Measurements from ENCODE around the gene VPS8.

DNA sequence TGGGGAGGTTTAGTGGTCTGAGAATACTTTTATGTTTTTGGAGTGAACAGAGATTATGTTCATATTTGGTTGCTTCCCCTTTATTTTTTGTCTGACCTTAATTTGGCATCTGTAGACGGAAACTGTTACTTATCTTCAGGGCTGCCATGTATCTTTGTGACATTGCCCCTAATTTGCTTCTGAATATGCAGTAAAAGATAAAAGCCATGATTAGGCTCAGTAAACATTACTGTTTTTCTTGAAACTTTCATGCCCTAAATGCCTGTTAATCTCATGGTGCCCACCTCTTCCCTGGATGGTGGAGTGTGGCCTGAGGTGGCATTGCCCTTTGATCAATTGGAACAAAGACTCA lies 234.2 kb downstream of the VPS8 start:
- TF ChIP-seq ZMIZ1 (IDR thresholded peaks at IDR 0.05; ENCODE audit: low read depth in 2 of 2, low read length in 2 of 2) = no peak
- TF ChIP-seq POLR2AphosphoS5 (IDR thresholded peaks at IDR 0.05; ENCODE audit: control insufficient read depth, insufficient read depth, low read depth, low read length) = no peak
- no peak for TF ChIP-seq RFX7 (CRISPR knock-in tag; IDR thresholded peaks at IDR 0.05)
- no peak for TF ChIP-seq PATZ1 (CRISPR knock-in tag; IDR thresholded peaks at IDR 0.05; ENCODE audit: borderline replicate concordance)
- TF ChIP-seq ESRRA (IDR thresholded peaks at IDR 0.05; ENCODE audit: borderline replicate concordance, low read depth) = no peak
- no peak for TF ChIP-seq SETDB1 (IDR thresholded peaks at IDR 0.05; ENCODE audit: low read length)
- TF ChIP-seq CEBPB (tag; IDR thresholded peaks at IDR 0.05) = no peak
- TF ChIP-seq, protein P1, sequence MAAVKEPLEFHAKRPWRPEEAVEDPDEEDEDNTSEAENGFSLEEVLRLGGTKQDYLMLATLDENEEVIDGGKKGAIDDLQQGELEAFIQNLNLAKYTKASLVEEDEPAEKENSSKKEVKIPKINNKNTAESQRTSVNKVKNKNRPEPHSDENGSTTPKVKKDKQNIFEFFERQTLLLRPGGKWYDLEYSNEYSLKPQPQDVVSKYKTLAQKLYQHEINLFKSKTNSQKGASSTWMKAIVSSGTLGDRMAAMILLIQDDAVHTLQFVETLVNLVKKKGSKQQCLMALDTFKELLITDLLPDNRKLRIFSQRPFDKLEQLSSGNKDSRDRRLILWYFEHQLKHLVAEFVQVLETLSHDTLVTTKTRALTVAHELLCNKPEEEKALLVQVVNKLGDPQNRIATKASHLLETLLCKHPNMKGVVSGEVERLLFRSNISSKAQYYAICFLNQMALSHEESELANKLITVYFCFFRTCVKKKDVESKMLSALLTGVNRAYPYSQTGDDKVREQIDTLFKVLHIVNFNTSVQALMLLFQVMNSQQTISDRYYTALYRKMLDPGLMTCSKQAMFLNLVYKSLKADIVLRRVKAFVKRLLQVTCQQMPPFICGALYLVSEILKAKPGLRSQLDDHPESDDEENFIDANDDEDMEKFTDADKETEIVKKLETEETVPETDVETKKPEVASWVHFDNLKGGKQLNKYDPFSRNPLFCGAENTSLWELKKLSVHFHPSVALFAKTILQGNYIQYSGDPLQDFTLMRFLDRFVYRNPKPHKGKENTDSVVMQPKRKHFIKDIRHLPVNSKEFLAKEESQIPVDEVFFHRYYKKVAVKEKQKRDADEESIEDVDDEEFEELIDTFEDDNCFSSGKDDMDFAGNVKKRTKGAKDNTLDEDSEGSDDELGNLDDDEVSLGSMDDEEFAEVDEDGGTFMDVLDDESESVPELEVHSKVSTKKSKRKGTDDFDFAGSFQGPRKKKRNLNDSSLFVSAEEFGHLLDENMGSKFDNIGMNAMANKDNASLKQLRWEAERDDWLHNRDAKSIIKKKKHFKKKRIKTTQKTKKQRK (IDR thresholded peaks at IDR 0.05; ENCODE audit: borderline replicate concordance, low read depth, low read length) = no peak

All from K562 (cell line).